Cerebellar cortex (tissue), 1 donor: ENCODE measurements around the gene MRPL54.
"Not testable (repeated sequence)": the region's sequence is repeated elsewhere in the genome, so short reads cannot be mapped to it uniquely, and the experiment has no call there.

Source experiments
- DNase-seq: peaks from one replicate; pipeline ENCODE4 v3.0.0-alpha.2; 2015; ENCODE audit warnings: low spot score

The MRPL54 gene

GRCh38 chr19:3743486-3743885 lies 19.0 kb upstream of the MRPL54 start:
- DNase-seq, result peak; percentile 45

- no peak for DNase-seq
Measured at GRCh38 chr19:3745363-3746045, 17.0 kb upstream of the MRPL54 start.

GRCh38 chr19:3746371-3747056 lies 16.0 kb upstream of the MRPL54 start:
- DNase-seq, result no peak

- DNase-seq, result no peak
Measured at GRCh38 chr19:3748965-3749364, 13.5 kb upstream of the MRPL54 start.

- no peak for DNase-seq
Measured at GRCh38 chr19:3750211-3750610, 12.3 kb upstream of the MRPL54 start.

- no peak for DNase-seq
Measured at GRCh38 chr19:3751236-3751635, 11.2 kb upstream of the MRPL54 start.

- DNase-seq, result no peak
Measured at GRCh38 chr19:3752492-3752891, 10.0 kb upstream of the MRPL54 start.

GRCh38 chr19:3753631-3754410 lies 8.7 kb upstream of the MRPL54 start:
- DNase-seq, result no peak

GRCh38 chr19:3757705-3758104 lies 4.8 kb upstream of the MRPL54 start:
- DNase-seq, result not testable (repeated sequence)

GRCh38 chr19:3758297-3758696 lies 4.2 kb upstream of the MRPL54 start:
- not testable (repeated sequence) for DNase-seq

GRCh38 chr19:3759482-3760254 lies 2.8 kb upstream of the MRPL54 start:
- DNase-seq, result no peak

GRCh38 chr19:3760871-3761361 lies 1.6 kb upstream of the MRPL54 start:
- no peak for DNase-seq

- peak; percentile 88 for DNase-seq
Measured at GRCh38 chr19:3761382-3762129, 926 bp upstream of the MRPL54 start, which contains the start of gene APBA3. Gene APBA3, minus strand, starts transcription at chr19:3761692. Its CDS starts 1,428 bp downstream, at chr19:3760264.

GRCh38 chr19:3762130-3762473 lies 380 bp upstream of the MRPL54 start:
- DNase-seq, result no peak

GRCh38 chr19:3765121-3765520 lies 2.6 kb downstream of the MRPL54 start:
- no peak for DNase-seq

- DNase-seq, result not testable (repeated sequence)
Measured at GRCh38 chr19:3765757-3766156, 3.3 kb downstream of the MRPL54 start.

GRCh38 chr19:3766520-3766919 lies 4.0 kb downstream of the MRPL54 start:
- no peak for DNase-seq

GRCh38 chr19:3767050-3767449 lies 4.6 kb downstream of the MRPL54 start:
- DNase-seq, result no peak

- DNase-seq, result no peak
Measured at GRCh38 chr19:3768015-3768747, 5.7 kb downstream of the MRPL54 start.

GRCh38 chr19:3768748-3769099 lies 6.2 kb downstream of the MRPL54 start:
- no peak for DNase-seq

- no peak for DNase-seq
Measured at GRCh38 chr19:3769494-3769893, 7.0 kb downstream of the MRPL54 start.
